GM20000 (cell line): ENCODE measurements around the gene UTF1.
A peak's percentile ranks its signal among the peaks of the same experiment; 100 is the strongest.
"Not testable (repeated sequence)": the region's sequence is repeated elsewhere in the genome, so short reads cannot be mapped to it uniquely, and the experiment has no call there.

Experiments
- DNase-seq: peaks from one replicate; pipeline ENCODE4 v3.0.0; 2012; ENCODE audit warnings: low spot score
- TF ChIP-seq, protein P1 (sequence below): IDR thresholded peaks from 2 replicates; pipeline ENCODE4 v1.5.1; 2012; ENCODE audit warnings: mild to moderate bottlenecking, control low read depth; ENCODE audit errors: extremely low read depth, missing control alignments

The UTF1 gene

DNA sequence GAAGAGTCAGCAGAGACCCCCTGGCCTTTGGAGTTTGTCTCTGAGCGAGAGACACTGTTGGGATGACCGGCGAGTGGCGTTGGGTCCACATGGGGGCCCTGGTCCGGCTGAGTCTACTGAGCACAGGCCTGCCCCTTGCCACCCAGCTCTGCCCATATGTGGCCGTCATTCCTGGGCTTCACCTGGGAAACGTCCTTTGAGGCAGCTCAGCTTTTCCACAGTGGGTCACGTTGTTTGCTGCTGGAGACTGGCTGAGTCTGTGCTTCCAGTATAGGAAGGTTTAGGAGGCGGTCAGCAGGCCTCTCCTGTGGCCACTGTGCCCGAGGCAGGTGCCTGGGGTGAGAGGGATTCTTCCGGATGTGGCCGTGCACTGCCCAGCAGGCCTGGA, 29.6 kb downstream of the UTF1 start:
- TF ChIP-seq, protein P1, sequence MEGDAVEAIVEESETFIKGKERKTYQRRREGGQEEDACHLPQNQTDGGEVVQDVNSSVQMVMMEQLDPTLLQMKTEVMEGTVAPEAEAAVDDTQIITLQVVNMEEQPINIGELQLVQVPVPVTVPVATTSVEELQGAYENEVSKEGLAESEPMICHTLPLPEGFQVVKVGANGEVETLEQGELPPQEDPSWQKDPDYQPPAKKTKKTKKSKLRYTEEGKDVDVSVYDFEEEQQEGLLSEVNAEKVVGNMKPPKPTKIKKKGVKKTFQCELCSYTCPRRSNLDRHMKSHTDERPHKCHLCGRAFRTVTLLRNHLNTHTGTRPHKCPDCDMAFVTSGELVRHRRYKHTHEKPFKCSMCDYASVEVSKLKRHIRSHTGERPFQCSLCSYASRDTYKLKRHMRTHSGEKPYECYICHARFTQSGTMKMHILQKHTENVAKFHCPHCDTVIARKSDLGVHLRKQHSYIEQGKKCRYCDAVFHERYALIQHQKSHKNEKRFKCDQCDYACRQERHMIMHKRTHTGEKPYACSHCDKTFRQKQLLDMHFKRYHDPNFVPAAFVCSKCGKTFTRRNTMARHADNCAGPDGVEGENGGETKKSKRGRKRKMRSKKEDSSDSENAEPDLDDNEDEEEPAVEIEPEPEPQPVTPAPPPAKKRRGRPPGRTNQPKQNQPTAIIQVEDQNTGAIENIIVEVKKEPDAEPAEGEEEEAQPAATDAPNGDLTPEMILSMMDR: no peak
- DNase-seq: no peak

- DNase-seq: peak; percentile 79
- TF ChIP-seq, protein P1: no peak
These were observed 31.1 kb downstream of the UTF1 start for GRCh38 chr10:133260895-133261725.

DNA sequence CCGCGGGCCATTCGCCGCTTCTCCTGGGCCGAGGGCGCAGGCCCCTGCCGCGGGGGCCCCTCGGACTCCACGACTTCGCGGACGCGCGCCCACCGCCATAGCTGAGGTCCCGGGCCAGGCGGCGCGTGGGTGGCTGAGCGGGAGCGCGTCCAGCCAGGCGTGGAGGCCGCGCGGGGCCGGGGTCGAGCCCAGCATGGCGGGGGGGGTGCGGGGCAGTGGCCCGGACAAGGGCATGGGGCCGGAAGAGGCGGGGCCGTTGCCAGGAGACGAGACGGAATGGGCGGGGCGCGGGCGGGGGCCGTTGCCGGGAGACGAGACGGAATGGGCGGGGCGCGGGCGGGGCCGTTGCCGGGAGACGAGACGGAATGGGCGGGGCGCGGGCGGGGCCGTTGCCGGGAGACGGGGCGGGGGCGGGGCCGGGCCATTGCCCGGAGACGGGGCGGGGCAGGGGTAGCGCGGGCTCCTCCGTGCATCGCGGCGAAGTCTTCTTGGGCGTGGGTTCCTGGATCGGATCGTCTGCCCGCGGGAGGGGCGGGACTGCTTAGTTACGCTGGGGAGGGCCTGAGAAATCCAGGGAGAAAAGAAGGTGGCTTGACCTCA, 31.8 kb downstream of the UTF1 start:
- peak; percentile 98 for DNase-seq
- TF ChIP-seq, protein P1: no peak

GRCh38 chr10:133262696-133263095, 32.7 kb downstream of the UTF1 start:
- TF ChIP-seq, protein P1: no peak

GRCh38 chr10:133263674-133264073, 33.7 kb downstream of the UTF1 start:
- DNase-seq: no peak
- TF ChIP-seq, protein P1: no peak

More at GRCh38 chr10:133262696-133263095, 32.7 kb downstream of the UTF1 start:
- no peak for DNase-seq

DNA sequence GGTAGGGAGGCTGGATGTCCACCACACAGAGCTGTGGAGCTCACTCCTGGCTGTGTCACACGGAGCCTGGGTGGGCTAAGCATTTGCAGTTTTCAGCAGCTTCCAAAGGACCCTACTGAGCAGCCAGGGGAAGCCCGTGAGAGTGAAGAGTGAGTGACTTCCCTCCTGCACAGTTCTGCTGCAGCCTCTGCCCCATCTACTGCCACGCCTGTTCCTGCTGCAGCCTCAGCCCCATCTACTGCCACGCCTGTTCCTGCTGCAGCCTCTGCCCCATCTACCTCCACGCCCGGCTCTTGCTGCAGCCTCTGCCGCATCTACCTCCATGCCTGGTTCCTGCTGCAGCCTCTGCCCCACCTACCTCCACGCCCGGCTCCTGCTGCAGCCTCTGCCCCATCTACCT, 34.4 kb downstream of the UTF1 start:
- TF ChIP-seq, protein P1: no peak
- no peak for DNase-seq

DNA sequence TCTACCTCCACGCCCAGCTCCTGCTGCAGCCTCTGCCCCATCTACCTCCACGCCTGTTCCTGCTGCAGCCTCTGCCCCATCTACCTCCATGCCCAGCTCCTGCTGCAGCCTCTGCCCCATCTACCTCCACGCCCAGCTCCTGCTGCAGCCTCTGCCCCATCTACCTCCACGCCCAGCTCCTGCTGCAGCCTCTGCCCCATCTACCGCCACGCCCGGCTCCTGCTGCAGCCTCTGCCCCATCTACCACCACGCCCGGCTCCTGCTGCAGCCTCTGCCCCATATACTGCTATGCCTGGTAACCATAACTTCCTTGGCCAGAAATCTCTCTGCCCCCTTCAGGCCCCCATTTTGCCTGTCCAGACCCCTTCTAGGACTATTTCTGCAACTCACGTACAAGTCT, 35.0 kb downstream of the UTF1 start:
- not testable (repeated sequence) for DNase-seq
